GM18499 (cell line): Measurements from ENCODE around the gene CLN6.
"Not testable (repeated sequence)": the region's sequence is repeated elsewhere in the genome, so short reads cannot be mapped to it uniquely, and the experiment has no call there.

Experiments
- ATAC-seq: cut with Tn5 transposase; IDR thresholded peaks from one replicate; pipeline ENCODE4 v1.9.1; 2021; ENCODE audit warnings: moderate number of reproducible peaks; ENCODE audit not compliant: insufficient read depth, unreplicated experiment

Gene CLN6

DNA sequence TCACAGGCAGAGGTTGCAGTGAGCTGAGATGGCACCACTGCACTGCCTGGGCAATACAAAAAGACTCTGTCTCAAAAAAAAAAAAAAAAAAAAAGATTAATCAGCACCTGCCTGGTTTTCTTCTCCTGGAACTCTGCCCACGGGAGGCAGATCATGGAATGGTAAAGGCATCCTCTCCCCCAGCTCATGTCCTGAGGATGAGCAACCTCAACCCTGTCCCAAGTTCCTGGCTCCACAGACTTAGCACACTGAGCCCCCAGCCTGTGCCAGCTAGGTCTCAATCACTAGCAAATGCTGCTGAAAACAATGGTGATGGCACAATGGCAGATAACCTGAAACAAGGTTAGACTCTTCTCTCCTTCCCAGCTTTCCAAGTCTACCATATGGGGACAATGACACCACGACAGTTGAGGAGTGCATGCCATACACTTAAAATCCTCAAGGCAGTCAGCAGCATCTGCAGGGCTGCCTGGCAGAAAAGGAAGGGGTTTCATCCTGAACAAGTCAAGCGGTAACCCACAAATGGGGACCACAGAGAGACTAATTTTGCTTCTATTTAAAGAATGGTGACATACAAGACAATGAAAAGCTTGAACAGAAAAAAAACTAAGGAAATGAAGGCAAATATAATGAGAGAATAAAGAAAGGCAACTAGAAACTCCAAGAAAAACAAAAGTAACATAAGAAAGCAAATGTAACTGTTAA, 4.8 kb downstream of the CLN6 start:
- no peak for ATAC-seq

- ATAC-seq: no peak
Observed at GRCh38 chr15:68224108-68224507, 5.4 kb downstream of the CLN6 start.

- ATAC-seq: no peak
Observed at GRCh38 chr15:68223171-68223570, 6.4 kb downstream of the CLN6 start.

DNA sequence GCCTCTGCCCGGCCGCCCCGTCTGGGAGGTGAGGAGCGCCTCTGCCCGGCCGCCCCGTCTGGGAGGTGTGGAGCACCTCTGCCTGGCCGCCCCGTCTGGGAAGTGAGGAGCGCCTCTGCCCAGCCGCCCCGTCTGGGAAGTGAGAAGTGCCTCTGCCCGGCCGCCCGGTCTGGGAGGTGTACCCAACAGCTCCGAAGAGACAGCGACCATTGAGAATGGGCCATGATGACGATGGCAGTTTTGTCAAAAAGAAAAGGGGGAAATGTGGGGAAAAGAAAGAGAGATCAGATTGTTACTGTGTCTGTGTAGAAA, 7.1 kb downstream of the CLN6 start:
- not testable (repeated sequence) for ATAC-seq

DNA sequence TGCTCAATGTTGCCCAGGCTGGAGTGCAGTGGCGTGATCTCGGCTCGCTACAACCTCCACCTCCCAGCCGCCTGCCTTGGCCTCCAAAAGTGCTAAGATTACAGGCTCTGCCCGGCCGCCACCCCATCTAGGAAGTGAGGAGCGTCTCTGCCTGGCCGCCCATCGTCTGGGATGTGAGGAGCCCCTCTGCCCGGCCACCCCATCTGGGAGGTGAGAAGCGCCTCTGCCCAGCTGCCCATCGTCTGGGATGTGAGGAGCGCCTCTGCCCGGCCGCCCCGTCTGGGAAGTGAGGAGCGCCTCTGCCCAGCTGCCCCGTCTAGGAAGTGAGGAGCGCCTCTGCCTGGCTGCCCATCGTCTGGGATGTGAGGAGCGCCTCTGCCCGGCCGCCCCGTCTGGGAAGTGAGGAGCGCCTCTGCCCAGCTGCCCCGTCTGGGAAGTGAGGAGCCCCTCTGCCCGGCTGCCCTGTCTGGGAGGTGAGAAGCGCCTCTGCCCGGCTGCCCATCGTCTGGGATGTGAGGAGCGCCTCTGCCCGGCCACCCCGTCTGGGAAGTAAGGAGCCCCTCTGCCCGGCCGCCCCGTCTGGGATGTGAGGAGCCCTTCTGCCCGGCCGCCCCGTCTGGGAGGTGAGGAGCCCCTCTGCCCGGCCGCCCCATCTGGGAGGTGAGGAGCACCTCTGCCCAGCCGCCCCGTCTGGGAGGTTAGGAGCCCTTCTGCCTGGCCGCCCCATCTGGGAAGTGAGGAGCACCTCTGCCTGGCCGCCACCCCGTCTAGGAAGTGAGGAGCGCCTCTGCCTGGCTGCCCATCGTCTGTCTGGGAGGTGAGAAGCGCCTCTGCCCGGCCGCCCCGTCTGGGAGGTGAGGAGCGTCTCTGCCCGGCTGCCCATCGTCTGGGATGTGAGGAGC, 7.7 kb downstream of the CLN6 start:
- not testable (repeated sequence) for ATAC-seq

DNA sequence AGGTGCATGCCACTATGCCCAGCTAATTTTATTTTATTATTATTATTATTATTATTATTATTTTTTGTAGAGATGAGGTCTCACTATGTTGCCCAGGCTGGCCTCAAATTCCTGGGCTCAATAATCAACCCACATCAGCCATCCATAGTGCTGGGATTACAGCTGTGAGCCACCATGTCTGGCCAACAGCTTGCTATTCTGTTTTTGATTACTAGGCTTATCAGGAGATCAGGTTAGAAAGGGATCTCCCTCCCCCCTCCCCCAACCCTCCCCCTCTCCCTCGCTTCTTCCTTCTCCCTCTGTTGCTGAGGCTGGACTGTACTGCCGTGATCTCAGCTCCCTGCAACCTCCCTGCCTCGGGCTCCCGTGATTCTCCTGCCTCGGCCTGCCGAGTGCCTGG, 8.6 kb downstream of the CLN6 start:
- no peak for ATAC-seq

GRCh38 chr15:68220489-68220888, 9.0 kb downstream of the CLN6 start:
- no peak for ATAC-seq

DNA sequence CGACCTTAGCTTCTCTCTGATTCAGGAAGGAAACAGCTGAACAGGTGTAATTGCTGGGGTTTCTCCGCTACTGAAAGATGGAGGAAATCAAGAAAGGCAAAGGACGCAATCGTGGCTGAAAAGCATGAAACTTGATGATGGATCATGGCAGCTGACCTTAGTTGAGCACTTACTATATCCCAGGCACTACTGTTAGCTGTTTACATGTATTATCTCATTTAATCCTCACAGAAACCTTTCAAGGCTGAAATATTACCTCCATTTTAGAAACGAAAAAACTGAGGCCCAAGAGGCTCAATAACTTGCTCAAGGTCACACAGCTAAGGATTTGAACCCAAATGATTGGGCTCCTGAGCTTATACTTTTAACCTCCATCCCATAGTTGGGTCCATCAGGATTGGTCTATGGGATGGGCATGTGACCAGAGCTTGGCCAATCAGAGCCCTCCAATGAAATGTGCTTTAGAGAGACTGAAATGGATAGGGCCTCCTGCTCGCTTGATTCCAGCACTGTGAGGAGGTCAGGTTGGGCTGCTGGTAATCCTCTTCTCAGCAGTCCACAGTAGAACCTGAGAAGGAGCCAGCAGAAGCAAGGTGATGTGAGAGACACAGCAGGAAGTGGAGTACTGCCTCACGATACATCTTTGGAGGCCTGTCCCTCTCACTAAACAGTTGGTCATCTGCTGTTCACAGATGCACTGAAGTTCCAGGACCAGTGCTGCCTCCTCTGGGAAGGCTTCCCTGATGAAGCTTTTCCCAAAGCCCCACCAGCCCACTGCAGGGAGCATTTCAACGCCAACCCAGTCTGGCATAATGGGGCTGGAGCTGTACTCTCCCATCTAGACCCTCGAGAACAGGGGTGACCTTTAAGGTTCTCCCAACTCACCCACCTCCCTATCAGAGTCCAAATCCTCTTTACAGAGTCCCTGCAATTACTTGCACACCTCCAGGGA, 10.4 kb downstream of the CLN6 start:
- ATAC-seq: no peak

DNA sequence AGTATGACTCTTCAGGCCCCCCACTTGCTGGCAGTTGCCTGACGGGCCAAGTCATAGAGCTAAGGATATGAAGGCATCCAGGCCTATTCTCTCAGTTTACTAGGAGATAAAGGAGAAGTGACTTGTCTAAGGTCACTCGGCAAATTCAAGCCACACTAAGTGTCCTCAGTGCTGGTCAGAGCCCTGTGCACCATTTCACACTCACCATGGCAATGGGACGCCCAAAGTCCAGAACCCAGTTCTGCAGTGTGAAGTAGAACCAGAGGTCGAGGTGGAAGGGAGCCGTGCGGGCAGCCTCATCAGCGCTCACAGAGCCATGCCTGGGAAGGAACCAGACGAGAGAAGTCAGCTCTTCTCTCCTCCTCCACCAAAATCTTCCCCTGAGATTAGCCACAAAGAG, 11.2 kb downstream of the CLN6 start:
- no peak for ATAC-seq

GRCh38 chr15:68217341-68217740, 12.2 kb downstream of the CLN6 start:
- no peak for ATAC-seq

- no peak for ATAC-seq
Observed at GRCh38 chr15:68214838-68215254, 14.7 kb downstream of the CLN6 start.

DNA sequence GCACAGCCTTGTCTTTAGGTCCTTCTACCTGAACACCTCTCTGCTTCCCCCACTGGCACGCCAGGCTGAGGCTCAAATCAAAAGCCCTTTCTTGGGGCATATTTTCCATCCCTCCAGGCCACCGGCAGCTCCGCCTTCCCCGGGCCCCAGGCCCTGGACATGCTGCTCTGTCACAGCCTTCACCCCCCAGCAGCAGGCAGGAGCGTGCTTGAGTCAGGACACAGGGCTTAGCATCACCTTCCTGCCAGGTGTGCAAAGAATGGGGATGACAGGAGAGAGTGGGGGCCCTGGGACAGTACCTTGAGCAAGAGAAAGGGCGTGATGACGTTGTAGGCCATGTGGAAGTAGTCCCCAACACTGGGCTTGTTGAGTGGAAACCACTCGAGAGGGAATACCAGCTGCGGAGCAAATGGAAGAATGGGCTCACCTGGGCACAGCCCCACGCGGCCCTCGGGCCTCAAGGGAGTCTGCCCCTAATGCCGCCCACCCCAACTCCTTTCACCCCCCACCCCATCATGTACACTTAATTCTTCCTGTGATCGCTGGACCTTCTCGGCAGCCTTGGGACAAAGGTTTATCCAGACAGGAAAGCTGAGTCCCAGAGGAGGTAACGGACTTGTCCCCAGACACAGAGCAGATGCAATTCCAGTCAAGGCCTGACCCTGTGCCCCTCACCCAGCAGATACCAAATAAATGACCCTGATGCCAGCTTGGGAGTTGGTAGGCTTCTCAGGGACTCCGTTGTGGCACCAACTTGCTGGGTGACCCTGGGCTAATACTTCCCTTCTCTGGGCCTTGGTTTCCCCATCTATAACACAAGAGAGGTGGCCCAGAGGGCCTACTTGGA, 15.3 kb downstream of the CLN6 start:
- no peak for ATAC-seq

DNA sequence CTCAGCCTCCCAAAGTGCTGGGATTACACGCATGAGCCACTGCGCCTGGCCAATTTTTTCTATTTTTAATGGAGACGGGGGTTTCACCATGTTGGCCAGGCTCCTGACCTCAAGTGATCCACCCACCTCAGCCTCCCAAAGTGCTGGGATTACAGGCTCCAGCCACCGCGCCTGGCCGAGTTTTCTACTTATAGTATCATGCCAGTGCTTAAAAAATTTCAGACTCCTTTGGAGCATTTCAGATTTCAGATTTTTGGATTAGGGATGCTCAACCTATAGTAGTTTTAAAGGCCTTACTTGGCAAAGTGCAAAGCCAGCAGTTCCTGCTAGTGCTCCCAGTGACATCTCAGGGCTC, 16.1 kb downstream of the CLN6 start:
- ATAC-seq: not testable (repeated sequence)

DNA sequence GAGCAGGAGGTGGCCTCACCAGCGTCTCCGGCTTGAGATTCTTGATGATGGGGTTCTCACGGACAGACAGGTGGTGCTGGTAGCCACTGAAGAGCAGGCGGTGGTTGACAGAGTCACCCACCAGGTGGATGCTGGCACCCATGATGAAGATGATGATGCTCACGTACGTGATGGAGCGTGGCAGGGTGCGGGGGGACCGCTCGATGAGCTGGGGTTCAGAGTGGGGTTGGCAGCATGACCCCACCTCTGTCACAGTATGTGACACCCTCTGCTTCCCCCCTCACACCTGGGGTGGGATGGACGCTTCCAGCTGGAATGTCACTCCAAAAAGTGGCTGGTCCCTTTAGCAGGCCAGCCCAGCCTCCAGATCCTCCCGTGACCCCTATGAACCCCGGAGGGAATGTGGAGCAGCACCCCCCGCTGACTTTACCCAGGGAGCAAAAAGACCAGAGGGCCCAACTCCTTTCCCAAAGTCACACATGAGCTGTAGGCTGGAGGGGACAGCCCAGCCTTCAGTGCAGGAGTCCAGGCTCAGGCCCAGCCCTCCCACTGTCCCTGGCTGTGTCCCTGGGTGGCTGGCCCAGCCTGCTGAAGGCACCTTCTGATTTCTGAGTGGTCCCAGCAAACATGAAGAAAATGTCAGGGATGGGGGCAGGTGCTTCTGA, 17.7 kb downstream of the CLN6 start:
- no peak for ATAC-seq

- no peak for ATAC-seq
Observed at GRCh38 chr15:68210821-68211655, 18.5 kb downstream of the CLN6 start.

DNA sequence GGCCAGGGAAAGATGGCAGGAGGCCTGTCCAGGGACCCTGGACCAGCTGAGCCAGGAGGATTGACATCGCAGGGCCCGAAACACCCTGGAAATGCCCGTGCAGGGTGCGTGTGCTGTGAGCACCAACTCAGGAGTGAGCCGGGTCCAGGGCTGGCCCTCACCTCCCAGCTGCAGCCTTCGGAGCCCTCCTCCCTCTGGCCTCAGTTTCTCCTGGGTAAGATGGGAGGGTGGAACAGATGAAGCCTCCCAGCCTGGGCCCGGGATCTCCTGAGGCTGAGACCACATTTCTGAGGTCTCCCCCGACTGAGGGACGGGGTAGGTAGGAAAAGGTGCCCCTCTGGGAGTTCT, 19.1 kb downstream of the CLN6 start:
- ATAC-seq: no peak

DNA sequence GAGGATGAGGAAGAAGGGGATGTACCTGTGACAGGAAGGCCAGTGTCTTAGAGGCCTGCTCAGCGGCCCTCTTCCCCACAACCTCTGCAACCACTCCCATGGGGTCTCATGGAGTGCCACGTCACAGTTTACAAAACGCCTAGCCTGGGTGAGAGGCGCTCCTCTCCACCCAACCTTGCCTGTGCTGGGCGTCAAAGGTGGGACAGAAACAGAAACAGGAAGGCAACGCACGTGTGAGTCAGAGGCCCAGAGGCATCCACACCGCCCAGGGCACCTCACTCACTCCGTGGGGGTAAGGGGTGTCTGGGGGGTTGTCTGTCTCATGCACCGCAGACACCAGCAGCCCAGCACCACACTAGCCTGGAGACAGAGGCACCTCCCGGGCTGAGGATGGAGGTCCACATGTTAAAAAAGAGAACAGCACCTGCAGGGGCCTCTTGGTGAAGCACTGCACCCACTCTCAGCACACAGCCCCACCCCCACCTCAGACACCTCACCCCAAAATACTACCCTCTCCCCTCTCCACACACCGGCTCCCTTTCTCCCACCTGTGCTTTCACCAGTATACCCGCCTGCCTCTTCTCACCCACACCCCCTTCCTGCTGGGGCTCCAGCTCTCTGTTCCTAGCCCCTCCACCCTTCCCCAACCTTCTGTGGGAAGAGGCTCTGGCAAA, 19.7 kb downstream of the CLN6 start:
- ATAC-seq: no peak

GRCh38 chr15:68209272-68209671, 20.3 kb downstream of the CLN6 start:
- ATAC-seq: no peak
